22Rv1 (cell line): ENCODE measurements around the gene IVNS1ABP.
"Not testable (repeated sequence)": the region's sequence is repeated elsewhere in the genome, so short reads cannot be mapped to it uniquely, and the experiment has no call there.

Experiments used
- H3K27ac ChIP-seq: fragments of 450-650 bp; 2 replicates; pipeline ENCODE4 v1.5.1; 2017
- CTCF ChIP-seq: fragments of 450-650 bp; IDR thresholded peaks from 2 replicates; pipeline ENCODE4 v1.5.1; 2017; ENCODE audit warnings: mild to moderate bottlenecking
- ZFX ChIP-seq: fragments of 450-650 bp; IDR thresholded peaks from 2 replicates; pipeline ENCODE4 v1.6.1; 2017; ENCODE audit warnings: antibody characterized with exemption, borderline replicate concordance

IVNS1ABP gene

GRCh38 chr1:185263292-185263691, 53.8 kb downstream of the IVNS1ABP start:
- TF ChIP-seq ZFX = no peak
- TF ChIP-seq CTCF = no peak
- H3K27ac ChIP-seq = no peak overlapping the region

GRCh38 chr1:185262151-185262550, 54.9 kb downstream of the IVNS1ABP start:
- H3K27ac ChIP-seq = no peak overlapping the region

GRCh38 chr1:185260611-185261010, 56.4 kb downstream of the IVNS1ABP start:
- no peak overlapping the region for H3K27ac ChIP-seq
- TF ChIP-seq CTCF (no peak), ZFX (no peak)

More at GRCh38 chr1:185262151-185262550, 54.9 kb downstream of the IVNS1ABP start:
- TF ChIP-seq CTCF (no peak), ZFX (no peak)

GRCh38 chr1:185258676-185259075, 58.4 kb downstream of the IVNS1ABP start:
- TF ChIP-seq CTCF (no peak), ZFX (no peak)
- no peak overlapping the region for H3K27ac ChIP-seq

- H3K27ac ChIP-seq = no peak overlapping the region
- TF ChIP-seq CTCF = no peak
- no peak for TF ChIP-seq ZFX
These were observed 59.2 kb downstream of the IVNS1ABP start for GRCh38 chr1:185257950-185258208.

GRCh38 chr1:185257116-185257949, 59.7 kb downstream of the IVNS1ABP start:
- not testable (repeated sequence) for H3K27ac ChIP-seq

- not testable (repeated sequence) for H3K27ac ChIP-seq
These were observed 61.4 kb downstream of the IVNS1ABP start for GRCh38 chr1:185255595-185255994.

- H3K27ac ChIP-seq = not testable (repeated sequence)
These were observed 64.6 kb downstream of the IVNS1ABP start for GRCh38 chr1:185252404-185252803.

GRCh38 chr1:185251928-185252327, 65.1 kb downstream of the IVNS1ABP start:
- H3K27ac ChIP-seq = not testable (repeated sequence)

- no peak overlapping the region for H3K27ac ChIP-seq
- no peak for TF ChIP-seq ZFX
- TF ChIP-seq CTCF = no peak
These were observed 67.0 kb downstream of the IVNS1ABP start for GRCh38 chr1:185250063-185250462.
